Measurements from ENCODE around the gene SRP54.

Gene SRP54

GRCh38 chr14:34983786-34984185 lies 994 bp downstream of the SRP54 start:
- peaks cover 3% of the 10 kb centered on the region for H3K4me1 ChIP-seq (ENCODE audit: control insufficient read depth, insufficient read depth, low read length)
- ChIA-PET CTCF (interaction anchor here (0.6 kb wide), 1 partner anchor 156 kb away, joined by 4 read pairs; no protein-coding TSS in a partner anchor), POLR2A (interaction anchor here (1.2 to 4.7 kb wide), 2 partner anchors 63 to 109 kb away, joined by 4 to 35 read pairs; partner anchors contain the start of genes BAZ1A and FAM177A1)
- no peak for TF ChIP-seq CTCF (tag by site-specific recombination; IDR thresholded peaks at IDR 0.05)
- TF ChIP-seq YY2 (tag by site-specific recombination; IDR thresholded peaks at IDR 0.05), result no peak
- peak; percentile 74 for TF ChIP-seq SCRT2 (tag by site-specific recombination; IDR thresholded peaks at IDR 0.05)
- TF ChIP-seq PRDM1 (tag by site-specific recombination; IDR thresholded peaks at IDR 0.05), result 0 out of 2 replicates have a peak, but pooled peaks have one; percentile 1
- no peak for TF ChIP-seq ZNF747 (tag by site-specific recombination; IDR thresholded peaks at IDR 0.05)
- TF ChIP-seq ZNF510 (tag by site-specific recombination; IDR thresholded peaks at IDR 0.05; ENCODE audit: insufficient replicate concordance), result no peak
- TF ChIP-seq, protein P1, sequence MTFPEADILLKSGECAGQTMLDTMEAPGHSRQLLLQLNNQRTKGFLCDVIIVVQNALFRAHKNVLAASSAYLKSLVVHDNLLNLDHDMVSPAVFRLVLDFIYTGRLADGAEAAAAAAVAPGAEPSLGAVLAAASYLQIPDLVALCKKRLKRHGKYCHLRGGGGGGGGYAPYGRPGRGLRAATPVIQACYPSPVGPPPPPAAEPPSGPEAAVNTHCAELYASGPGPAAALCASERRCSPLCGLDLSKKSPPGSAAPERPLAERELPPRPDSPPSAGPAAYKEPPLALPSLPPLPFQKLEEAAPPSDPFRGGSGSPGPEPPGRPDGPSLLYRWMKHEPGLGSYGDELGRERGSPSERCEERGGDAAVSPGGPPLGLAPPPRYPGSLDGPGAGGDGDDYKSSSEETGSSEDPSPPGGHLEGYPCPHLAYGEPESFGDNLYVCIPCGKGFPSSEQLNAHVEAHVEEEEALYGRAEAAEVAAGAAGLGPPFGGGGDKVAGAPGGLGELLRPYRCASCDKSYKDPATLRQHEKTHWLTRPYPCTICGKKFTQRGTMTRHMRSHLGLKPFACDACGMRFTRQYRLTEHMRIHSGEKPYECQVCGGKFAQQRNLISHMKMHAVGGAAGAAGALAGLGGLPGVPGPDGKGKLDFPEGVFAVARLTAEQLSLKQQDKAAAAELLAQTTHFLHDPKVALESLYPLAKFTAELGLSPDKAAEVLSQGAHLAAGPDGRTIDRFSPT (tag by site-specific recombination; IDR thresholded peaks at IDR 0.05), result no peak
- TF ChIP-seq ZFP69B (tag by site-specific recombination; IDR thresholded peaks at IDR 0.05), result no peak
- no peak for TF ChIP-seq ZBTB8A (tag by site-specific recombination; IDR thresholded peaks at IDR 0.05)
- no peak for TF ChIP-seq ZNF560 (tag by site-specific recombination; IDR thresholded peaks at IDR 0.05; ENCODE audit: borderline replicate concordance)
- TF ChIP-seq, protein P2, sequence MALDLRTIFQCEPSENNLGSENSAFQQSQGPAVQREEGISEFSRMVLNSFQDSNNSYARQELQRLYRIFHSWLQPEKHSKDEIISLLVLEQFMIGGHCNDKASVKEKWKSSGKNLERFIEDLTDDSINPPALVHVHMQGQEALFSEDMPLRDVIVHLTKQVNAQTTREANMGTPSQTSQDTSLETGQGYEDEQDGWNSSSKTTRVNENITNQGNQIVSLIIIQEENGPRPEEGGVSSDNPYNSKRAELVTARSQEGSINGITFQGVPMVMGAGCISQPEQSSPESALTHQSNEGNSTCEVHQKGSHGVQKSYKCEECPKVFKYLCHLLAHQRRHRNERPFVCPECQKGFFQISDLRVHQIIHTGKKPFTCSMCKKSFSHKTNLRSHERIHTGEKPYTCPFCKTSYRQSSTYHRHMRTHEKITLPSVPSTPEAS (tag by site-specific recombination; IDR thresholded peaks at IDR 0.05), result no peak
- H3K4me3 ChIP-seq (ENCODE audit: low read depth, low read length), result peak overlapping the region; percentile 82
- peaks cover 0 to 3% of the 10 kb centered on the region in 2 experiments; a peak in 1 of 3 replicates for H3K36me3 ChIP-seq (ENCODE audit: control insufficient read depth in 2 of 2, insufficient read depth in 1 of 2, low read length in 2 of 2)
- H3K9me3 ChIP-seq (ENCODE audit: control insufficient read depth, insufficient read depth, low read depth, low read length), result no peaks in the 10 kb centered on the region
- H3K27ac ChIP-seq (ENCODE audit: extremely low read depth, low read depth, low read length), result peak overlapping the region; percentile 75; the same call in 1 of the 2 replicates

DNA sequence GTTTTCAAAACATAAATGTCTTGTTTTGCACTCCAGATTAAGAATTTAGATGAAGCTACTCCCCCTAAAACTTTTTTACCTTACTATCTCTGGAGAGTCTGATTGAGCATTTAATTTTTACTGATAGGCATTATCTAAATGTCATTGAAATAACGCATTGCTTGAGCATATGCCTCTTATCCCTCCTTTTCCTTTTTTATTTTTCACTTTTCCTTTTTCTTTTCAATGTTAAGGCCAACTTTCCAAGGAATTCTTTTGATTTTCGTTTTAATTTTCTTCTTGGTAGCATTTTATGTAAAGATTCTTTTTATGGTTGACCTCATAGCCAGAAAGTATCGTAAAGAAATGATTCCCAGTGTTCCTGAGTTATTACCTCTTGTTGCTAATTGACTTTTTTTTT lies 2.9 kb downstream of the SRP54 start:
- POLR2A ChIA-PET, result no interaction called here

DNA sequence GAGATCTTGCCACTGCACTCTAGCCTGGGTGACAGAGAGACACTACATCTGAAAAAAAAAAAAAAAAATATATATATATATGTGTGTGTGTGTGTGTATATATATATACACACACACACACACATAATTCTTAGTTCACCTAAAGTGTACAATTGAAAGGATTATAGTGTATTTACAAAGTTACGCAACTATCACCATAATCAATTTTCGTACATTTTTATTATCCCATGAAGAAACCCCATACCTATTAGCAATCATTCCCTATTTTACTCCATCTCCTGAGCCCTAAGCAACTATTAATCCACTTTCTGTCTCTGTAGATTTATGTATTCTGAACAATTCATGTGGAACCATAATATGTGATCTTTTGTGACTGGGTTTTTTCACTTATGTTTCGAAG lies 4.4 kb downstream of the SRP54 start:
- POLR2A ChIA-PET, result no interaction called here
- Histone ChIP-seq H3K27ac (ENCODE audit: extremely low read depth, low read depth, low read length) (no peak overlapping the region), H3K4me3 (ENCODE audit: low read depth, low read length) (no peak overlapping the region), H3K4me1 (ENCODE audit: control insufficient read depth, insufficient read depth, low read length) (no peaks in the 10 kb centered on the region; the same call in 1 of the 2 replicates), H3K9me3 (ENCODE audit: control insufficient read depth, insufficient read depth, low read depth, low read length) (no peaks in the 10 kb centered on the region), H3K36me3 (ENCODE audit: control insufficient read depth in 2 of 2, insufficient read depth in 1 of 2, low read length in 2 of 2) (no peaks in the 10 kb centered on the region; a peak in 1 of 3 replicates)
- TF ChIP-seq ZBTB7A (tag by site-specific recombination; IDR thresholded peaks at IDR 0.05; ENCODE audit: low read depth) (no peak), ZNF140 (tag by site-specific recombination; IDR thresholded peaks at IDR 0.05) (no peak), ZNF174 (tag by site-specific recombination; IDR thresholded peaks at IDR 0.05) (no peak)
- CTCF ChIA-PET, result no interaction called here

More for the DNA sequence above, 2.9 kb downstream of the SRP54 start:
- H3K27ac ChIP-seq (ENCODE audit: extremely low read depth, low read depth, low read length), result no peak overlapping the region
- no peaks in the 10 kb centered on the region for H3K9me3 ChIP-seq (ENCODE audit: control insufficient read depth, insufficient read depth, low read depth, low read length)
- CTCF ChIA-PET, result interaction anchor here (0.6 kb wide), 1 partner anchor 233 kb away, joined by 3 read pairs; no protein-coding TSS in a partner anchor
- H3K4me1 ChIP-seq (ENCODE audit: control insufficient read depth, insufficient read depth, low read length), result no peaks in the 10 kb centered on the region; the same call in none of the 2 replicates
- no peaks in the 10 kb centered on the region; a peak in 1 of 3 replicates for H3K36me3 ChIP-seq (ENCODE audit: control insufficient read depth in 2 of 2, insufficient read depth in 1 of 2, low read length in 2 of 2)
- TF ChIP-seq PRDM1 (tag by site-specific recombination; IDR thresholded peaks at IDR 0.05) (peak; percentile 57; the same call in 1 of the 2 replicates), ZNF692 (tag by site-specific recombination; IDR thresholded peaks at IDR 0.05) (no peak)
- no peak overlapping the region for H3K4me3 ChIP-seq (ENCODE audit: low read depth, low read length)
